NAMALWA (cell line): ENCODE measurements around the gene PODXL.
A peak's percentile ranks its signal among the peaks of the same experiment; 100 is the strongest.
"Not testable (repeated sequence)": the region's sequence is repeated elsewhere in the genome, so short reads cannot be mapped to it uniquely, and the experiment has no call there.

ENCODE experiments used
- DNase-seq: peaks from one replicate; pipeline ENCODE4 v3.0.0-alpha.2; 2015; ENCODE audit warnings: low spot score

The PODXL gene

DNA sequence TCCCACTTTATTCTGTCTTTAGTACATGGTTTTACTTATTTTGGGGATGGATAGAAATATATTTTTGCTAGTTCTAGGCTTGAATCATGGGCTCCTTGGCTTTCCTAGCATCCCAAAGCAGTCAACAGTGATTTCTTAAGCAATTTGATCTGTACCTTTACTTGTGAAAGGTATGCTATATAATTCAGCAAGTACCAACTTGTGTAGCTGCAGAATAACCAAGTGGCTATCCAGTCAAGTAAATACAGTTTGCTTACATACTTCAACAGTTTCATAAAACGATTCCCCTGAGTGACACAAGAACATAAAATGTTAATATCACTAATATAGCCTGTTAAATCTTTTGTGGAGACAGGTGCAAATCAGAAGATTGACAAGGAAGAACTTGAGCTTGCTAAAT, 67.2 kb downstream of the PODXL start:
- DNase-seq: no peak

DNA sequence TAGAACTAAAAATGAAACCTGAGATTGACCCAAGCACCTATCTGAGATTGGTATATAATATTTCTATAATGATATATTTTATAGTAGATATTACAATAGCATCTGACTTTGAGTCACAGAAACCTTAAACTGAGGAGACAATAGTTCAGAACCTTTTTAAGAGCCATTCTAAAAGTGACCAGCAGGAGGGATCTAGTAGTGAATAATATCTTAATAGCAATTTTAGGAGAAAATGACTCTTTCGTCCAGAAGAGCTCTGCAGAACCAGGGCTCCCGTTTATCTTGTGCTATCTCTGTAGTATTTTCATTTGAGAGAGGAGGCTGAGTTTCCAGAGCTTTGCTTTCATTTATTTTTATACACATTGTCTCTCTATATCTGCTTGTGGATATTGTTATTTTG, 68.1 kb downstream of the PODXL start:
- peak; percentile 47 for DNase-seq

DNA sequence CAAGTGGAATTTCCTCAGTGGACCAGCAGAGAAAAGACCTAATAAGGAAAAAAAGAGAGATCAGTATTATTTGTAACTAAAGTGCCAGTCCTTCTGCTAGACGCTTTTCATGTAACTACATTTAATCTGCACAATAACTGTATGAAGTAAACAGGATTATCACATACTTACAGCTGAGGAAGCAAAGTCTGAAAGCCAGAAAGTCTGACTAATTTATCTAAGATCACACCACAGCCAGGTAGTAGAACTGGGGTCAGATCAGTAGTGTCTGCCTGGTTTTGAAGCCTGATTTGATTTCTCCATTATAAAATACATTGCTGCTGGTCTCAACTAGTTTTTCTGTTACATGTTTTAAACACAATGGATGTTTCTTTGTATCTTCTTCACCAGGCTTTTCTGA, 69.2 kb downstream of the PODXL start:
- no peak for DNase-seq

DNA sequence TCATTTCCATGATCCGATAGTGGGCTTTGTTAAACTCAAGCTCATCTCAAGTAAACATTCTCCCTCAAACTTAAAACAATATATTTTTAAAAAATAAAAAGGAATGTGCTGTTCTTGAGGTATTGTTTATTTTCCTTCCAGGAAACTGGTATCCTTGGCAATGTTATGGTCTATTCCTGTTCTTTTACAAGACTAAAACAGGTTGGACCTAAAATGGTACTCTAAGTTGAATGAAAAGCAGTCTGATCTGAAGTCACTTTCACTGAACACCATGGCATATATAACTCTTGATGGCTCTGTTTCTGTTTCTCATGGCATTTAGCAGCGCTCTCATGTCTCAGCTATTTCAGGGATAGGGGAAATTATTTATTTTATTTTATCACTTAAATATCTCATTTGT, 70.1 kb downstream of the PODXL start:
- no peak for DNase-seq

DNA sequence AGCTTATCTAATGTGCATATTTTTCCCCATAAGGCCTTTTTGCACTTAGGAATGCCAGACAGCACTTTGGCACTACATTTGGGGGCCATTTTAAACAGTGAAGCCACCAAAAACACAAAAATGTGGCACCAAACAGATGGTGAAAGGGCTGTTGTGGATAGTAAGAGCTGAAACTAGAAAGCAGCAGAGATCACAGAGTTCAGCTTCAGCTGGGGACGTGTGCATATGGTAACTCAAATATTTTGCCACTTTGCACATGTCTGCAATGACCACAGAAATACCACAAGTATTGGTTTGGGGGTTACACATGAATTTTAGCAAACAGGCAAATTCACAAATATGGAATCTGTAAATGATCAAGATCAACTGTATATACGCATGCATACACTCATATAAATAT, 72.8 kb downstream of the PODXL start:
- no peak for DNase-seq

DNA sequence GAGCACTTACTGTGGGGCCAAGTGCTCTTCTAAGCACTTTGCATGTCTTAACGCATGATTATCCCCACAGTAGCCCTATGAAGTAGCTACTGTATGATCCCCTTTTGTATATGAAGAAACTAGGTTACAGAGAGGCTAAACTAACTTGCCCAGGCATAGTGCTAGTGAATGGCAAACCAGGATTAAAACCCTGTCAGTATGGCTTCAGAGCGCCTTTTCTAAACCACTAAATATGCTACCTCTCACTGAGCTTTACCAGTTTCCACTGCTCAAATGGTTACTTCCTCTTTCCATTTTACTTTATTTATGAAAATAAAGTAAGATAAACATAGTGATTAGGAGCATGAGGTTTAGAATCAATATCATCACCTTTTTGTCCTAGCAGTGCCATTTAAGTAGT, 73.6 kb downstream of the PODXL start:
- peak; percentile 31 for DNase-seq

DNA sequence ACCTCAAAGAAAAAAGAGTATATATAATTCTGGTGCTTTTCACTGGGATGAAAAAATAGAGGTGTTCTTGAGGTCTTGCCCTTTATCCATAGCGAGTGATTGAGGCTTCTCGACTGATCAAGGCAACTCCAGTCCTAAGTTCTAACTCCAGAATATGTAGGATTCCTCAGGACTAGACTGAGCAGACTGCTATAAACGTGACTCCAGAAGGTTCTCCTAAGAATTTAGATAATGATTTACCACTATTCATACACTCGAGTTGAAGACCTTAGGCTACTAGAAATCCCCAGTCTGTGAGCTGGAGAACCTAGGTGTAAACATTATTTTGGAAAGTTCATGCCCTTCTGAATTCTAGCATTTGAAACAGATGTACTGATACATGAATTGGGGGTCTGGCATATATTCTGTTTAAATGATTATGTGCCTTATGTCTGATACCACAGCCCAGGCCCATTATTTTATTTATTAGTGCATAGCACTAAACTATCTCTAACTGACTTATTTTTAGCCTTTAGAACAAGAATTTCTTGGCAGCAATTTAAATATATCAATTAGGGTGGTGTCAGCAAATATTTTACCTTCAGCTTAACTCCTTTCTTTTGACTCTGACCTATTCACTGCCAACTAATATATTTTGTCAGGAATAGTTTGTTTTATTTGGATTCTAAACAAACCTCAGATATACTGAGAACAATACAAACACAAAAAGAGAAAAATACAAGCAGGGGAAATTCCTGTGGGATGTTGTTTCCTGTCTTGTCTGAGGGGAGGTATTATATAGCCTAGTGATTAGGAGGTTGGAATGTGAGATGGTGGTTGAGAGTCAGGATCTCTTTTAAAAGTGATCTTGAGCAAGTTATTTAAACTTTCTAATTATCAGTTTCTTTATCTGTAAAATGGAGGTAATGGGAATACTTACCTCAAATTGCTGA, 75.8 kb downstream of the PODXL start:
- DNase-seq: no peak

DNA sequence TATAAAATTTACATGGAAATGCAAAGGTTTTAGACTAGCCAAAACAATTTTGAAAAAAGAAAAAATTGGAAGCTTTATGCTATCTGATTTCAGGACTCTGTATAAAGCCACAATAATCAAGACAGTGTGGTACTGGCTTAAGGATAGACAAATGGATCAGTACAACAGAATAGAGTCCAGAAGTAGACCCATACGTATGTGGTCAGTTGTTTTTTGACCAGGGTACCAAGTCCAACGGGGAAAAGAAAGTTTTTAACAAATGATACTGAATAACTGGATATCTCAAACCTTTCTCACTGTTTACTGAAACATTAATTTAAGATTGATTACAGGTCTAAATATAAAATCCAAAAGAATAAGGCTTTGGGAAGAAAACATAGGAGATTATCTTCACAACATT, 79.7 kb downstream of the PODXL start:
- DNase-seq: no peak

DNA sequence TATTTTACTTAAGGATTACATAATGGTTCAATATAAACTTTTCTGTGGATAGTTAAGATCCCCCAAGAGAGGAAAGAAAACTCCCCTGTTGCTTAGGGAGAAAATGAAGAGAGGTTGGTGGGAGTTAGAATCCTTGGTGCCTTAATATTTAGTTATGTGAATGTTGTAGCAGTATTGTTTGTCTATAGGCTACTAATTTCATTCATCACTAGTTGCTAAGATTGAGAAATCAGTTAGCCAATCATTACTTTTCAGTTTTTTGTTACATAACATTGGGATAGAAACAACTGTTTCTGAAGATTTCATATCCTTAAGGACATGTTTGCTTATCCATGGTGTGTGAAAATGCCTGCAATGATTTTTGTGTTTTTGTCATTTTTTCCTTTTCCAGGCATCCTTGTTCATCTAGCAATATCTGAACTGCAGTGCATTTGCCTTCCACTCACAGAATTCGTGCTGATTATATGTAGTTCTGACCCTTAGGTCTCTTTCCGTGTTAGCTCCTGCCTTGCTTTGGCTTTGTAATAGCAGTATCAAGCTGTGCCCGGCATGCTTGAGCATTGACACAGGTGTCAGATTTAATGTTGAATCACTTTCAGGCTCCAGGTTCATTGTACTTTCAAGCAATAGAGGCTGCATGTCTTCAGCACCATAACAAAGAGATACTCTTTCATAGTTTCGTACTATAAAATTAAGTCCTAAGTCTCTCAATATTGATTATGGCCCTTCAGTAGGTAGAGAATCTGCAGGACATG, 85.0 kb downstream of the PODXL start:
- DNase-seq: no peak

DNA sequence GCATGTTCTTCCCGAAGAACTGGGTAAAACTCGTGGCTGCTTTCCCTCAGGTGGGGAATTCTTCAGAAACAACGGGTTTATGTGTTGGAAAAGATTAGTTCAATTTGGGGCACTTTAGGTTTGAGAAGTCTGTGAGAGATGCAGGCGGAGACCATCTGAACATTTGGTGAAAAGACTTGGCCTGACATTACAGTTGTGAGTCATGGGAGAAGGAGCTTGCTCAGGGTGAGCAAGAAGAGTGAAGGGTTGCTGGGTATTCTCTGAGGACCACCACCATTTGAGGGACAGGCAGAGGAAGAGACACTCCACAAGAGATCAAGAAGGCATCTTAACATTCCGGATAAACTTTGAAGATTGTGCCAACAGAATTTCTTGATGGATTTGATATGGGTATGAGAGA, 88.6 kb downstream of the PODXL start:
- no peak for DNase-seq

DNA sequence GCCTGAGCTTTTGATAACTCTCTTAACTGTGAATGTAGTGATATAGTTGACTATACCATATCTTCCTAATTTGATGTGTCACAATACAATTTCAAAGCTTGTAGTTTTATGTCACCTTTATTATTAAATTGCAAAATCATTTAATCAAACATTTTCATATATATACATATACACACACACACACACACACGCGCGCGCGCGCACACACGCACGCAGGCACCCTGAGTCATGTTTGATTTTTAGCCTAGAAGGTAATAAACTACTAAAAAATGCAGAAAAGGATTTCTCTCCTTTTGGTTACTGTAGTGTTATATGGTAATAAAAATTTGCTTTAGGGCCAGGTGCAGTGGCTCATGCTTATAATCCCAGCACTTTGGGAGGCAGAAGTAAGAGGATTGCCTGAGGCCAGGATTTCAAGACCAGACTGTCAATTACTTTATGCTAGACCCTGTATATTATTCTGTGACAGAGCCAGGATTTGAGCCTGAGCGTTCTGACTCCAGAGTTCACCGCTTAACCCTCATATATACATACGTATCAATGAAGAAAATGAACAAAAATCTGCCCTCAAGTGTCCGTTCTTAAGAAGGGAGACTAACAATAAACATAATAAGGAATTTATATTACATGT, 89.6 kb downstream of the PODXL start:
- DNase-seq: no peak

DNA sequence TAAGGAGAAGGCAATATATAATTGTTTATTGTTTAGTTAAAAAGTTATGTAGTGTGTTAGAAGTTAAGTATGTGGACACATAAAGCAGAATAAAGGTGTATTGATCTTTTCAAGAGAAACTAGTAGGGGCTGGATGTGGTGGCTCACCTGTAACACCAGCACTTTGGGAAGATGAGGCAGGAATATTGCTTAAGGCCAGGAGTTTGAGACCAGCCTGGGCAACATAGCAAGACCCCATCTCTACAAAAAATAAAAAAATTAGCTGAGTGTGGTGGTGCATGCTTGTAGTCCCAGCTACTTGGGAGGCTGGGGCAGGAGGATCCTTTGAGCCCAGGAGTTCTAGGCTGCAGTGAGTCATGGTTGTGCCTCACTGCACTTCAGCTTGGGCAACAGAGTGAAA, 93.7 kb downstream of the PODXL start:
- not testable (repeated sequence) for DNase-seq

DNA sequence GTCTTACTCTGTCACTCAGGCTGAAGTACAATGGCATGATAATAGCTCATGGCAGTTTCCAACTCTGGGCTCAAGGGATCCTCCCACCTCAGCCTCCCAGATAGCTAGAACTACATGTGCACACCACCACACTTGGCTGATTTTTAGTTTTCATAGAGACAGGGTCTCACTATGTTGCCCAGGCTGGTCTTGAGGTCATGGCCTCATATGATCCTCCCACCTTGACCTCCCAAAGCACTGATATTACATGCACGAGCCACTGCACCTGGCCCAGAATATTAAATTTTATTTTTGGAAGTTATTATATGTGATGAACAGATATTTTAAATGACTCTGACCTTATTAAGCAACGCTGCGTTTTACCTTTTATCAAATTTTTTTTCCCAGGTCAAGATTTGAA, 94.4 kb downstream of the PODXL start:
- DNase-seq: no peak

DNA sequence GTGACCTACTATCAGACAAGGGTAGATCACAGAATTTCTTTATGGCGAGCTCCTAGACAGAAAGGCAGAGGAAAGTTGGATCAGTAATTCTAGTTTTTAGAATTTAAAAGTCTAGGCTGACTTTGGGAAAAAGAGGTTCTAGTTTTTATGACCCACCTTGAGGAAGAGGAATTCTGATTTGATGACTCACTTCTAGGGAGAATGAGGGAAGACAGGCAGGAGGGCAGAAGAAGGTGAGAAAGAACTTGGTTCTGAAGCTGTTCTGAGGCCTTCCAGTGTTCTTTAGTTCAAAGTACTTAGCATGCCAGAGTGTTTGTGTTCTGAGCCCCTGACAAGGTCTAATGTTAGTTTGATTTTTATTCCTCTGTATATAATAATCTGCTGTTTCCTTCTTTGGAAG, 97.2 kb downstream of the PODXL start:
- no peak for DNase-seq

DNA sequence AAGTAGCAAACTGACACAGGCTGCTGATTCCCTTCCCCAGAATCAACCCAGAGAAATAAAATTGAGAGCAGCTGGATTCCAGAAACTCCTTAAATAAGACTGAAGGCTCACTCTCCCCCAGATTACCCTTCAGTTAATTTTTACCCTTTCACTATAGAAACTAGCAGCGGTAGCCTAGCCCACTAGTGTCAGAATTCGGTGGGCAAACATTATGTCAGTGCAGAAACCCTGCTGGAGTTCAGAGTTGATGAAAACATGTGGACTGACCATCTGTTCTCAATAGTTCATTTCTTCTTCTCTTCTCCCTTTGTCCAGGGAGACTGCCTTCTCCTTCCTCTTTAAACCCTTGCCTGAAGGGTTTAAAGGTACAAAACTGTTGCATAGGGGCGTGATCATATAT, 100.1 kb downstream of the PODXL start:
- no peak for DNase-seq

DNA sequence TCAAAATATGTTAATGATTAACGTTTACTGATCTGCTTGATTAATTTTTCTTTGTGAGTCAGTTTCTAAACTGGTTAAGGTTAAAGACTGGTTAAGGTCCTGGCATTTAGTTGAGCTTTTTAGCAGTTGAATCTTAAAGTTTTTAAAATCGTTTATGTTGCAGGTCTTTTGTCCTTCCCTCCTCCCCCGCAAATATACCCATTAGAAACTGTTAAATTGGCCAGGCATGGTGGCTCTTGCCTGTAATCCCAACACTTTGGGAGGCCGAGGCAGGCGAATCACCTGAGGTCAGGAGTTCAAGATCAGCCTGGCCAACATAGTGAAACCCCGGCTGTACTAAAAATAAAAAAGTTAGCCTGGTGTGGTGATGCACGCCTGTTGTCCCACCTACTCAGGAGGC, 100.9 kb downstream of the PODXL start:
- no peak for DNase-seq

DNA sequence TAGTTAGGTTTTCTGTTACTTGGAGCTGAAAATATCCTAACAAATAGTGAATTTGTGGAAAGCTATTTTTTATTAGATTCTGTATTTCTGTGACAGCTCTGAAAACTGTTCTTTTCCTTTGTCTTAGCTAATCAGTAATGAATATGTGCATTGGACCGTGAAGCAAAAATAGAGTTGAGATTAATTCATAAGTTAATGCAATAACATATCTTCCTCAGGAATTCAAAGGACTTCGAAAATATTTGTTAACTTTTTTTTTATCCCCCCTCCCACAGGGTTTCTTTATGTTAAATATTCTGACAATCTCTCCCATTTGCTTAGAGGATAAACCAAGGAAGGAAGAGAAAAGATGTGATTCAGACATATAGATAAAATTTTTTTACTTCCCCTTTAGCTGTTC, 101.4 kb downstream of the PODXL start:
- no peak for DNase-seq

DNA sequence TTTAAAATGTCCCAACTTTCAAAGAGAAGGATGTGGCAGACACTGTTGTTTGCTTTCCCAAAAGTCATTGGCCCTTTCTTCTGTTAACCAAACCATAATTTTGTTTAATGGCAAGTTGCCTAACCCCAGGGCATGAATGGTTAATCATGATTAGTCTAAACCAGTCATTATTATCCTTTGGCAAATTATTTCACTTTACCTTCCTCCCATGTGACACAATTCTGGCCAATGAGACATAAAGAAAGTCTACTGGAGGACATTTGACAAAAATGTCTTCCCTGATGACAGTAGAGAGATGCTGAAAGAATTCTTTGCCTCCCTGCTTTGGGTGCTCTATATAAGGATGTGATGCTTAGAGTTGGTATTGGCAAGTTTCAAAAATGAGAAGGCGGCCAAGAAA, 101.9 kb downstream of the PODXL start:
- no peak for DNase-seq
